Epithelial cell of esophagus (primary cell): ENCODE measurements around the gene BOLA2.
"Not testable (repeated sequence)": the region's sequence is repeated elsewhere in the genome, so short reads cannot be mapped to it uniquely, and the experiment has no call there.

Experiments
- DNase-seq: peaks from one replicate; pipeline ENCODE4 v3.0.0; 2010; ENCODE audit warnings: low read depth
- H3K4me3 ChIP-seq: 2 replicates; pipeline ENCODE4 v1.5.1; 2011; ENCODE audit warnings: mild to moderate bottlenecking, low read length, control low read depth

Gene BOLA2

DNA sequence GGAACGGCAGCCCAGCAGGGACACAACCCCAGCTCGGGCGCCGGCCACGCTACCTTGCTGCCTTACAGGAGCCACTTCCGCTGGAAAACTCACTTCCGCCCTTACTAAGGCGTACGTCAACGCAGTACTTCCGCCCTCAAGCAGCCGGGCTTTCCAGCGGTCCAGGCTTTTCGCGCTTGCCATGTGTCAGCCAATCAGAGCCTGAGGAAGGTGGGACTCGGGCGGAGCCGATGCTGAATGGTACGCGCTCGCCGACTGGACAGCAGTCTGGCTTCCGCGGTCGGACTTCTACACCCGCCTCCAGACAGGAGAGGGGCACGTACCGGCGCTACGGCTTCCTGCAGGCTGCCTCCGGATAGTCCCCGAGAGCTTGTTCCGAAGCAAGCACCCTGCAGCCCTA is at the start of gene BOLA2, which contains the start of gene SLX1B:
Gene BOLA2, minus strand, starts transcription at position 83 of the 400 bp plus-strand sequence. CDS start 98 bp downstream, outside the sequence.
Gene SLX1B, plus strand, starts transcription at position 265 of the 400 bp plus-strand sequence.
- not testable (repeated sequence) for H3K4me3 ChIP-seq, DNase-seq

- DNase-seq, H3K4me3 ChIP-seq: not testable (repeated sequence)
Observed at GRCh38 chr16:29482276-29482675, 28.1 kb upstream of the BOLA2 start.

DNA sequence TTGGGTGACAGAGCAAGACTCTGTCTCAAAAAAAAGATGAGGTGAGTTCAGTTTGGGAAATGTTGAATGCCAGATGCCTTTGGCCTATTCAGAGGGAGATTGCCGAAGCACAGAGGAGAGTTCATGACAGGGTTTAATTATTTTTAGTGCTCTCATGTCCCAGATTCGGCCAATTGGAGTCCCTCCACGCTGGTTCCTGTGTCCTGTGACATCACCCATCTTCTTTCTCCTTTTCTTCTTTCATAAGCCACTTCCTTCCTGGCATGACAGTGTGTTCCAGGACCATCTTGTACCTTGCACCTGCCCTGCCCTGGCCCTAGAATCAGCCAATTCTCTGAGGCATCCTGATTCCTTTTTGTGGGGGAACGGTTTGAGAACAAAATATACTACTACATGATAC is 17.9 kb upstream of the BOLA2 start:
- H3K4me3 ChIP-seq, DNase-seq: not testable (repeated sequence)

DNA sequence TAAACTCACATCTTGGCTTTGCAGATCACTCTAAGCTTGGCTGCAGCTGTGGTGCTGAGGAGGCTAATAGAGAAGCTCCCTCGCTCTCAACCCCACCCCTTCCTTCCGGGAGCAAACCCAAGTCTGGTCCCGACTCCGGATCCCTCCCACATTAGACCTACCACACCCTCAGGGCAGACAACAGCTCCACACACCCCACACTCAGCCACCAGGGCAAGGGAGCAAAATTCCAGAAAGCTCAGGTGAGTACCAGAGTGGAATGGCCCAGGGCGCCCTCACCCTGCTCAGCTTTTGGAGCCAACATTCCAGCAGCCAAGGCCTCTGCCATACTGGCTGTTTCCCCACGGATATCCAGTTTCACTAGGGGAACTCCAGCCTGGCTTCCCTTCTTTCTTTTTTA is 15.5 kb upstream of the BOLA2 start:
- DNase-seq, H3K4me3 ChIP-seq: not testable (repeated sequence)

DNA sequence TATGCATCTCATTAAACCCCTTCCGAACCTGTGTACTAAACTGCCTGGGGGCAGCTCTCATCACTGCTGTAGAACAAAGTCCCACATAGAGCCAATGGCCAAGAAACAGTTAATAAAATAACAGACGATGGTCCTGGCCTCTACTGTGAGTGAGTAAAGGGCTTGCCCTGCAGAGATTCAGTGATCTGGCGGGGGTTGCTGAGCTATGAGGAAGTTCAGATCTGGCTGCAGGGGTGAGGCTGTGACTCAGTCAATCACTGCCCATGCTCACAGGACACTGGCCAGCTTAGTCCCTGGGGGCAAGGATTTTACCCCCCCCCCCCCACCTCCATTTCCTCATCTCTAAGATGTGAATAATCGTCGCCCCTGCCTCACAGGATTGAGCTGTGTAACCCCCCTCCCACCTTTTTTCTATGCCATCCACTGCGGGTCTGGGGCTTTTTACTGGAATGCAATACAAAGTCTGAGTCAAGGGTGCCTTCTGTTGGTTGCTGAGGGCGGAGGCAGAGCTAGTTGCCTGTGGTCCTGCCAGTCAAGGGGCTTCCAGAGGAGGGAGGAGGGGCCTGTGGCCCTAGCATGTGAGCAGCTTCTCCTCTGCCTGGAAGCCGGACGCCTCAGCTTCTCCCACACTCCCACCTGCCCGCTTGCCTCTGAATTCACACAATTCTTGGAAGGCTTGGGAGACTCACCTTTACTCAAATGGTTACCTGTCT is 13.7 kb upstream of the BOLA2 start:
- not testable (repeated sequence) for DNase-seq, H3K4me3 ChIP-seq

DNA sequence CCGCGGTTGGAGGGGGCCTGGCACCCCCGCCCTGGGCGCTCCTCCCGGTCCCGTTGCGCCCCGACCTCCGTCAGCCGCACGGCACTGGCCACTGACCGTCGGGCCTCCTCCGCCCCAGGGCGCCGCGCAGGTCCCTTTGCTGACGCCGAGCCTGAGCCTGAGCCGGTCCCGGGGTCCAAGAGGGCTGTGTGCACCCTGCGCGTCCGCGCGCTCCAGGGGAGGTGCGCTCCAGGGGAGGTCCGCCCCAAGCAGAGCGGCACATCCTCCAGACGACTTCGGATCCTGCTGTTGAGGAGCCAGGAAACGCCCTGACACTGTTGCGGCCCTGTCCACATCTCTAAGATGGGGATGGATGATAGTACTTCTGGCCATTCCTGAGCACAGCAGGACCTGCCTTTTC is 12.8 kb upstream of the BOLA2 start:
- not testable (repeated sequence) for DNase-seq, H3K4me3 ChIP-seq

DNA sequence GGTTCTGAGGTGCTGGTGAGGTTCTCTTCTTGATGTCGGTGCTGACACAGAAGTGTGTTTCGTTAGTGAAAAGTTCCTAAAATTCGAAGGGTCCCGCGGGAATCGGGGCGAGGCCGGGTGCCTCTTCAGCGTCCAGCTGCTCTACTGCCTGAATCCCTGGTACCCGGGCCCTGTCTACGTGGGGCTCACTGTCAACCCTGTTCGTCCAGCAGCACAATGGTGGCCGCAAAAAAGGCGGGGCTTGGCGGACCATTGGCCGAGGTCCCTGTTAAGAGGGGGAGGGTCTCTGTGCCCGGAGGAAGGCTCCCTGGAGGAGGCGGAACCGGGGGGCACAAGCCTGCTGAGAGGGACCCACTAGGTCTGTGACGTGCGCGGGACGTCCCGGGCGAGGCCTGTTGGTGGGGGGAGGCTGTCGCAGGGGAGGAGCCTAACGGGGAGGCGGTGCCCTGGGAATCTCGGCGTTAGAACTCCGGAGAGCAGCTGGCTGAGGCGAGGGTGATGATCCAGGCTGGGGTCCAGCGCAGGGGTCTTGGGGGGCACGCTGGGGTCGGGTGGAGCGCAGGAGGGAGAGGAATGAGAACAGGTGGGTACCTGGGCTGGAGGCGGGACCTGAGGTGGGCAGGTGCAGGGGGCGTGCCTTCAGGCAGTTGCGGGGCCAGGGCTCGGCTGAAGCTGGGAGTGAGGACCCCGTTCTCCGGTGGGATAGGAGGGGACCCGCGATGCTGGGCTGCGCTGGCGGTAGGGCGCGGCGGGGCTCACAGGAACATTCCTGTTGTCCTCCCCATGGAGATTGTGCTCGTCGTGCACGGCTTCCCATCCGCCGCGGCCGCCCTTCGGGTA is 12.1 kb upstream of the BOLA2 start:
- not testable (repeated sequence) for DNase-seq, H3K4me3 ChIP-seq

- H3K4me3 ChIP-seq, DNase-seq: not testable (repeated sequence)
Observed at GRCh38 chr16:29460647-29461030, 6.5 kb upstream of the BOLA2 start.

DNA sequence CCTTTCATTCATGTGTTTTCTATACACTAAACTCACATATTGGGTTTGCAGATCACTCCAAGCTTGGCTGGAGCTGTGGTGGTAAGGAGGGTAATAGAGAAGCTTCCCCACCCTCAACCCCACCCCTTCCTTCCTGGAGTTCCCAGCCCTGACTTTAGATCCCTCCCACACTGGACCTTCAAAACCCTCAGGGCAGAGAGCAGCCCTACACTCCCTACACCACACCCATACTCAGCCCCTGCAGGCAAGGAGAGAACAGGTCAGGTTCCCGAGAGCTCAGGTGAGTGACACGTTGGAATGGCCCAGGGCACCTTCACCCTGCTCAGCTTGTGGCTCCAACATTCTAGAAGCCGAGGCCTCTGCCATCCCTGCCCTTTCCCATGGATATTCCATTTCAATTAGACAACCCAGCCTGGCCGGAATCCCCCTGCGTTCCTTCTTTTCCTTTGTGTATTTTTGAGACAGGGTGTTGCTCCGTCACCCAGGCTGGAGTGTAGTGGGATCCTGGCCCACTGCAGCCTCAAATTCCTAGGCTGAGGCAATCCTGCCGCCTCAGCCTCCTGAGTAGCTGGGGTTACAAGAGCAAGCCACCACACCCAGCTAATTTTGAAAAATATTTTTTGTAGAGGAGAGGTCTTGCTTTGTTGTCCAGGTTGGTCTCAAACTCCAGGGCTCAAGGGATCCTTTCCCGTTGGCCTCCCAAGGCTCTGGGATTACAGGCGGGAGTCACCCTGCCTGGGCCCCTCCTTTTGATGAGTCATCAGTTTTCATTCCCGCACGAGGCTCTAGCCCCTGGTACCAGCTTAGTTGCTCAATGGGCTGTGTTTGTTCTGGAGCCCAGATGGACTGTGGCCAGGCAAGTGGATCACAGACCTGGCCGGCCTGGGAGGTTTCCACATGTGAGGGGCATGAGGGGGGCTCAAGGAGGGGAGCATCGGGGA is 5.8 kb upstream of the BOLA2 start, which contains the start of gene SULT1A4:
Gene SULT1A4, plus strand, starts transcription at position 208 of the 941 bp plus-strand sequence. CDS start 1,473 bp downstream, outside the sequence.
- H3K4me3 ChIP-seq, DNase-seq: not testable (repeated sequence)

GRCh38 chr16:29457660-29458059 is 3.5 kb upstream of the BOLA2 start:
- H3K4me3 ChIP-seq, DNase-seq: not testable (repeated sequence)

DNA sequence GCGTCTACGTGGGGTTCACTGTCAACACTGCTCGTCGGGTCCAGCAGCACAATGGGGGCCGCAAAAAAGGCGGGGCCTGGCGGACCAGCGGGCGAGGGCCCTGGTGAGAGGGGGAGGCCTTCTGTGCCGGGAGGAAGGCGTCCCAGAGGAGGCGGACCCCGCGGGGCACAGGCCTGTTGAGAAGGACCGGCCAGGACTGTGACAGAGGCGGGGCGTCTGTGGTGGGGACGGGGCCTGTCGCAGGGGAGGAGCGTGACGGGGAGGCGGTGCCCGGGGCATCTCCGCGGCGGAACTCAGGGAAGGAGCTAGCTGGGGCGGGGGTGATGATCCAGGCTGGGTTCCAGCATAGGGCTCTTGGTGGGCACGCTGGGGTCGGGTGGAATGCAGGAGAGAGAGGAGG is 677 bp upstream of the BOLA2 start:
- DNase-seq, H3K4me3 ChIP-seq: not testable (repeated sequence)

DNA sequence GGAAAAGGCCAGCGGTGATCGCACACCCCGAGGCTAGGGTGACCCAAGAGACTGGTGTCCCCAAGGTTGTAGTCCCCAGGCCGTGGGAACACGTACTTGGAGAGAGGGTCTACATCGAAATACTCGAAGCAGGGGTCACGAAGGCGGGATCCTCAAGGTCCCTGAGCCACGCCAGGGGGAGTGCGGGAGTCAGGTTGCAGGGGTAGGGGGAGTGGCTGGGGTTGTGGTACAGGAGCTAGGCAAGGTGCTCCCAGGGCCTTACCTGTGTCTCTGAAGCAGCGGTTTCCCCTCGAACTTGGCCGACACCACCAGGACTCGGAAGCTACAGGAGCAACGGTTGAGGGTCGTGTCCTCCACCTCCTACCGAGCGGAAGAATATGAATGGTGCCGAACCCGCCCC is 397 bp downstream of the BOLA2 start:
- DNase-seq, H3K4me3 ChIP-seq: not testable (repeated sequence)

- H3K4me3 ChIP-seq, DNase-seq: not testable (repeated sequence)
Observed at GRCh38 chr16:29425390-29425789, 28.8 kb downstream of the BOLA2 start.

DNA sequence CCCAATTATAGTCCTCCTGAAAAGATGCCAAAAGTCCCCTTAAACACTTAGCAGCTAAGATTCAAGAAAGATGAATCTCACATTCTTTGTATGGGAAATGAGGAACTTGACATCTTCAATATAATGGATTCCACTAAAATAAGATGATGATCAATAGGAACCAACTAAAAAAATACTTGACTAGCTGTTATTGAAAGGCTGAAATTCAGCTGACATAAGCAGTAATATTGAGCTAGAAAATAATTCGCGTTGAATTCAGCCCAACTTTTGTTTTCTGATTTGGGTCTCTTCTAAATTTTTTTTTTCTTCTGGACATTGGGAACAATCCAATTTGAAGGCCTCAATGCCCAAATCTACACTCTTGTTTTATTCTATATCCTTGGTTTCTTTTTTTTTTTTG is 30.6 kb downstream of the BOLA2 start:
- H3K4me3 ChIP-seq, DNase-seq: not testable (repeated sequence)

DNA sequence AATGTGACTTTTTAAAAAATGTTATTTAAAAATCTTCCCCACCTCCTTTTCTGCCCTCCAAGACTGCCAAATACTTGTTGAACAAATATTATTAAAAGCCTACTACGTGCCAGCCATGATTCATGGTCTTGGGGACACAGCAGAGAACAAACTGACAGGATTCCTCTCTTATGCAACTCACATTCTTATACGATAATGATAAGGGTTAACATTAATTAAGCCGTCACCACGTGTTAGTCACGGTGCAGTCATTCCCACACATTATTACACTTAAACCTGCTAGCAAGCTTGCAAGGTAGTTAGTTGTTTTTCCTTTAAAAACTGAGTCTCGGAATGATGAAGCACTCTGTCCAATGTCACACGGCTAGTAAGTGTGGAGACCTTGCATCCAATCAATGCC is 48.9 kb downstream of the BOLA2 start:
- DNase-seq: peak; percentile 89

More for the DNA sequence above, 48.9 kb downstream of the BOLA2 start:
- not testable (repeated sequence) for H3K4me3 ChIP-seq
